Measurements from ENCODE around the gene TUBA4B.

The TUBA4B gene

GRCh38 chr2:219245148-219245898 is 7.7 kb upstream of the TUBA4B start, which contains the start of the genes GLB1L and STK16 (continued):
- TF ChIP-seq ZNF639 (tag by site-specific recombination; IDR thresholded peaks at IDR 0.05) (no peak), ZNF366 (tag by site-specific recombination; conservative IDR thresholded peaks at IDR 0.05) (no peak), ZNF621 (tag by site-specific recombination; IDR thresholded peaks at IDR 0.05) (no peak), ZNF335 (tag by site-specific recombination; conservative IDR thresholded peaks at IDR 0.05) (peak; percentile 90), ZNF302 (tag by site-specific recombination; IDR thresholded peaks at IDR 0.05; ENCODE audit: low read depth) (no peak), ATF2 (tag by site-specific recombination; IDR thresholded peaks at IDR 0.05; ENCODE audit: low read depth) (peak; percentile 22; the same call in 1 of the 2 replicates), KLF10 (tag by site-specific recombination; IDR thresholded peaks at IDR 0.05) (no peak), PRDM10 (tag by site-specific recombination; IDR thresholded peaks at IDR 0.05) (peak; percentile 73), ZNF692 (tag by site-specific recombination; IDR thresholded peaks at IDR 0.05) (peak; percentile 67), ZNF394 (tag by site-specific recombination; IDR thresholded peaks at IDR 0.05; ENCODE audit: borderline replicate concordance) (peak; percentile 49; the same call in 1 of the 2 replicates), ZNF664 (tag by site-specific recombination; IDR thresholded peaks at IDR 0.05) (no peak), PBX3 (CRISPR knock-in tag; IDR thresholded peaks at IDR 0.05) (peak; percentile 86), ZNF585B (tag by site-specific recombination; IDR thresholded peaks at IDR 0.05) (no peak), ZNF658 (tag by site-specific recombination; IDR thresholded peaks at IDR 0.05) (no peak), ZNF223 (tag by site-specific recombination; IDR thresholded peaks at IDR 0.05) (no peak), YY2 (tag by site-specific recombination; IDR thresholded peaks at IDR 0.05) (no peak), BCL11A (tag by site-specific recombination; IDR thresholded peaks at IDR 0.05; ENCODE audit: low read depth) (no peak), ZNF501 (tag by site-specific recombination; IDR thresholded peaks at IDR 0.05) (peak; percentile 71; the same call in 1 of the 2 replicates), TRIM28 (IDR thresholded peaks at IDR 0.05; ENCODE audit: borderline replicate concordance, low read length) (0 out of 2 replicates have a peak, but pooled peaks have one; percentile 45), ZNF560 (tag by site-specific recombination; IDR thresholded peaks at IDR 0.05; ENCODE audit: borderline replicate concordance) (no peak)
- TF ChIP-seq, protein P1, sequence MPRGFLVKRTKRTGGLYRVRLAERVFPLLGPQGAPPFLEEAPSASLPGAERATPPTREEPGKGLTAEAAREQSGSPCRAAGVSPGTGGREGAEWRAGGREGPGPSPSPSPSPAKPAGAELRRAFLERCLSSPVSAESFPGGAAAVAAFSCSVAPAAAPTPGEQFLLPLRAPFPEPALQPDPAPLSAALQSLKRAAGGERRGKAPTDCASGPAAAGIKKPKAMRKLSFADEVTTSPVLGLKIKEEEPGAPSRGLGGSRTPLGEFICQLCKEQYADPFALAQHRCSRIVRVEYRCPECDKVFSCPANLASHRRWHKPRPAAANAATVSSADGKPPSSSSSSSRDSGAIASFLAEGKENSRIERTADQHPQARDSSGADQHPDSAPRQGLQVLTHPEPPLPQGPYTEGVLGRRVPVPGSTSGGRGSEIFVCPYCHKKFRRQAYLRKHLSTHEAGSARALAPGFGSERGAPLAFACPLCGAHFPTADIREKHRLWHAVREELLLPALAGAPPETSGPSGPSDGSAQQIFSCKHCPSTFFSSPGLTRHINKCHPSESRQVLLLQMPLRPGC (tag by site-specific recombination; IDR thresholded peaks at IDR 0.05) = peak; percentile 33; the same call in 1 of the 2 replicates
- TF ChIP-seq, protein P2, sequence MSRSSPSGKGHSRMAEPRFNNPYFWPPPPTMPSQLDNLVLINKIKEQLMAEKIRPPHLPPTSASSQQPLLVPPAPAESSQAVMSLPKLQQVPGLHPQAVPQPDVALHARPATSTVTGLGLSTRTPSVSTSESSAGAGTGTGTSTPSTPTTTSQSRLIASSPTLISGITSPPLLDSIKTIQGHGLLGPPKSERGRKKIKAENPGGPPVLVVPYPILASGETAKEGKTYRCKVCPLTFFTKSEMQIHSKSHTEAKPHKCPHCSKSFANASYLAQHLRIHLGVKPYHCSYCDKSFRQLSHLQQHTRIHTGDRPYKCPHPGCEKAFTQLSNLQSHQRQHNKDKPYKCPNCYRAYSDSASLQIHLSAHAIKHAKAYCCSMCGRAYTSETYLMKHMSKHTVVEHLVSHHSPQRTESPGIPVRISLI (tag by site-specific recombination; IDR thresholded peaks at IDR 0.05) = no peak
- TF ChIP-seq, protein P3, sequence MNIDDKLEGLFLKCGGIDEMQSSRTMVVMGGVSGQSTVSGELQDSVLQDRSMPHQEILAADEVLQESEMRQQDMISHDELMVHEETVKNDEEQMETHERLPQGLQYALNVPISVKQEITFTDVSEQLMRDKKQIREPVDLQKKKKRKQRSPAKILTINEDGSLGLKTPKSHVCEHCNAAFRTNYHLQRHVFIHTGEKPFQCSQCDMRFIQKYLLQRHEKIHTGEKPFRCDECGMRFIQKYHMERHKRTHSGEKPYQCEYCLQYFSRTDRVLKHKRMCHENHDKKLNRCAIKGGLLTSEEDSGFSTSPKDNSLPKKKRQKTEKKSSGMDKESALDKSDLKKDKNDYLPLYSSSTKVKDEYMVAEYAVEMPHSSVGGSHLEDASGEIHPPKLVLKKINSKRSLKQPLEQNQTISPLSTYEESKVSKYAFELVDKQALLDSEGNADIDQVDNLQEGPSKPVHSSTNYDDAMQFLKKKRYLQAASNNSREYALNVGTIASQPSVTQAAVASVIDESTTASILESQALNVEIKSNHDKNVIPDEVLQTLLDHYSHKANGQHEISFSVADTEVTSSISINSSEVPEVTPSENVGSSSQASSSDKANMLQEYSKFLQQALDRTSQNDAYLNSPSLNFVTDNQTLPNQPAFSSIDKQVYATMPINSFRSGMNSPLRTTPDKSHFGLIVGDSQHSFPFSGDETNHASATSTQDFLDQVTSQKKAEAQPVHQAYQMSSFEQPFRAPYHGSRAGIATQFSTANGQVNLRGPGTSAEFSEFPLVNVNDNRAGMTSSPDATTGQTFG (tag by site-specific recombination; IDR thresholded peaks at IDR 0.05; ENCODE audit: borderline replicate concordance) = no peak

Measured in HEK293 (cell line).